ENCODE results near the gene NDRG3.

GRCh38 chr20:36744243-36744642 lies 1.6 kb downstream of the NDRG3 start:
- TF ChIP-seq CTCF (IDR thresholded peaks at IDR 0.05) (no peak), POLR2A (IDR thresholded peaks at IDR 0.05) (no peak), EP300 (IDR thresholded peaks at IDR 0.05) (no peak), POLR2AphosphoS5 (IDR thresholded peaks at IDR 0.05) (no peak)
